ENCODE data around the gene CACNA1B. TPM values are rescaled to one million over a fixed set of nuclear protein-coding genes. Genes with fewer than 3 reads are reported as not detected.

Gene CACNA1B
- total RNA-seq, 1 experiment from 2014 or later = 1.7 TPM

DNA sequence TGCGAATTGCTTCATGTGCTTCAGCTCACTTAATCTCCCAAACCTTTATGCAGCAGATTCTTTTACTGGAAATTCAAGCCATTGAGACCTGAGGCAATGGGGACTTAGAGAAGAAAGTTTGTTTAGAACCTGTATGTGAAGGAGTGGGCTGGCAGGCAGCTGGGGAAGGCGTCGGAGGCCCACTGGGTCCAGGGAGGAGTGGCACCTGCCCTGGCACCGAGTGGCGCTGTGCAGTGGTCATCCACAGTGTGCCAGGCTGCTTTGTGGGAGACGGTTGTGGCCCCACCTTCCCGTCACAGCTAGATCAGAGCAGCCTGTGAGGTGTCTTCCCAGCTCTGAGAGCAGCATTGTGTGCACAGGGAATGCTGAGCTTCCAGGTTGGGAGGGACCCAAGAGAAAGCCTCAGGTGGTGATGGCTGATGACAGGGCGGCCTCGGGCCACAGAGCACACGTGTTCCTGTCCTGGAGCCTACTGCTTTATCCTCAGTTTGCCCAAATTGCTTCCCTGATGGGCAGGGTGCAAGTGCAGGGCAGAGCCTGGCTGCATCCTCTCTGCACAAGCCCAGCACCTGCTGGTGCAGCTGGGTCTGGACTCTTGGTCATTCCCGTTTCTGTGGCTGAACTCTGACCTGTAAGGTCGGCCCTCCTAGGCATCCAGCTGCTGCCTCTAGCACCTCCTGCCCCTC lies 175.2 kb downstream of the CACNA1B start:
- no peak for TF ChIP-seq CBX3 (IDR thresholded peaks at IDR 0.05; ENCODE audit: low read depth)
- no peak for TF ChIP-seq EZH2 (IDR thresholded peaks at IDR 0.05)
- TF ChIP-seq, protein P1, sequence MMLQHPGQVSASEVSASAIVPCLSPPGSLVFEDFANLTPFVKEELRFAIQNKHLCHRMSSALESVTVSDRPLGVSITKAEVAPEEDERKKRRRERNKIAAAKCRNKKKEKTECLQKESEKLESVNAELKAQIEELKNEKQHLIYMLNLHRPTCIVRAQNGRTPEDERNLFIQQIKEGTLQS (IDR thresholded peaks at IDR 0.05) = no peak
- no peak for TF ChIP-seq FOSL1 (IDR thresholded peaks at IDR 0.05; ENCODE audit: low read depth)
- TF ChIP-seq, protein P2, sequence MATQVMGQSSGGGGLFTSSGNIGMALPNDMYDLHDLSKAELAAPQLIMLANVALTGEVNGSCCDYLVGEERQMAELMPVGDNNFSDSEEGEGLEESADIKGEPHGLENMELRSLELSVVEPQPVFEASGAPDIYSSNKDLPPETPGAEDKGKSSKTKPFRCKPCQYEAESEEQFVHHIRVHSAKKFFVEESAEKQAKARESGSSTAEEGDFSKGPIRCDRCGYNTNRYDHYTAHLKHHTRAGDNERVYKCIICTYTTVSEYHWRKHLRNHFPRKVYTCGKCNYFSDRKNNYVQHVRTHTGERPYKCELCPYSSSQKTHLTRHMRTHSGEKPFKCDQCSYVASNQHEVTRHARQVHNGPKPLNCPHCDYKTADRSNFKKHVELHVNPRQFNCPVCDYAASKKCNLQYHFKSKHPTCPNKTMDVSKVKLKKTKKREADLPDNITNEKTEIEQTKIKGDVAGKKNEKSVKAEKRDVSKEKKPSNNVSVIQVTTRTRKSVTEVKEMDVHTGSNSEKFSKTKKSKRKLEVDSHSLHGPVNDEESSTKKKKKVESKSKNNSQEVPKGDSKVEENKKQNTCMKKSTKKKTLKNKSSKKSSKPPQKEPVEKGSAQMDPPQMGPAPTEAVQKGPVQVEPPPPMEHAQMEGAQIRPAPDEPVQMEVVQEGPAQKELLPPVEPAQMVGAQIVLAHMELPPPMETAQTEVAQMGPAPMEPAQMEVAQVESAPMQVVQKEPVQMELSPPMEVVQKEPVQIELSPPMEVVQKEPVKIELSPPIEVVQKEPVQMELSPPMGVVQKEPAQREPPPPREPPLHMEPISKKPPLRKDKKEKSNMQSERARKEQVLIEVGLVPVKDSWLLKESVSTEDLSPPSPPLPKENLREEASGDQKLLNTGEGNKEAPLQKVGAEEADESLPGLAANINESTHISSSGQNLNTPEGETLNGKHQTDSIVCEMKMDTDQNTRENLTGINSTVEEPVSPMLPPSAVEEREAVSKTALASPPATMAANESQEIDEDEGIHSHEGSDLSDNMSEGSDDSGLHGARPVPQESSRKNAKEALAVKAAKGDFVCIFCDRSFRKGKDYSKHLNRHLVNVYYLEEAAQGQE (IDR thresholded peaks at IDR 0.05; ENCODE audit: low read depth) = no peak
- no peak for TF ChIP-seq ZNF274 (IDR thresholded peaks at IDR 0.05; ENCODE audit: low read depth, low read length)
- TF ChIP-seq SIN3A (IDR thresholded peaks at IDR 0.05; ENCODE audit: low read depth) = no peak
- no peak for TF ChIP-seq YY1 (IDR thresholded peaks at IDR 0.05; ENCODE audit: extremely low read depth, insufficient replicate concordance, low read depth, low read length)
- no peak for TF ChIP-seq CEBPB (IDR thresholded peaks at IDR 0.05; ENCODE audit: low read depth)
- TF ChIP-seq EZH2phosphoT487 (IDR thresholded peaks at IDR 0.05; ENCODE audit: borderline replicate concordance) = no peak
- no peak for TF ChIP-seq TCF7L2 (IDR thresholded peaks at IDR 0.05; ENCODE audit: borderline replicate concordance, extremely low read depth, insufficient read depth, insufficient read length)
- no peak for TF ChIP-seq SRF (IDR thresholded peaks at IDR 0.05; ENCODE audit: low read depth)
- TF ChIP-seq, protein P3, sequence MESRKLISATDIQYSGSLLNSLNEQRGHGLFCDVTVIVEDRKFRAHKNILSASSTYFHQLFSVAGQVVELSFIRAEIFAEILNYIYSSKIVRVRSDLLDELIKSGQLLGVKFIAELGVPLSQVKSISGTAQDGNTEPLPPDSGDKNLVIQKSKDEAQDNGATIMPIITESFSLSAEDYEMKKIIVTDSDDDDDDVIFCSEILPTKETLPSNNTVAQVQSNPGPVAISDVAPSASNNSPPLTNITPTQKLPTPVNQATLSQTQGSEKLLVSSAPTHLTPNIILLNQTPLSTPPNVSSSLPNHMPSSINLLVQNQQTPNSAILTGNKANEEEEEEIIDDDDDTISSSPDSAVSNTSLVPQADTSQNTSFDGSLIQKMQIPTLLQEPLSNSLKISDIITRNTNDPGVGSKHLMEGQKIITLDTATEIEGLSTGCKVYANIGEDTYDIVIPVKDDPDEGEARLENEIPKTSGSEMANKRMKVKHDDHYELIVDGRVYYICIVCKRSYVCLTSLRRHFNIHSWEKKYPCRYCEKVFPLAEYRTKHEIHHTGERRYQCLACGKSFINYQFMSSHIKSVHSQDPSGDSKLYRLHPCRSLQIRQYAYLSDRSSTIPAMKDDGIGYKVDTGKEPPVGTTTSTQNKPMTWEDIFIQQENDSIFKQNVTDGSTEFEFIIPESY (IDR thresholded peaks at IDR 0.05; ENCODE audit: extremely low read depth, insufficient replicate concordance, low read length) = no peak
- TF ChIP-seq ZFX (IDR thresholded peaks at IDR 0.05) = no peak
- TF ChIP-seq EGR1 (IDR thresholded peaks at IDR 0.05; ENCODE audit: low read depth) = no peak
- TF ChIP-seq, protein P4, sequence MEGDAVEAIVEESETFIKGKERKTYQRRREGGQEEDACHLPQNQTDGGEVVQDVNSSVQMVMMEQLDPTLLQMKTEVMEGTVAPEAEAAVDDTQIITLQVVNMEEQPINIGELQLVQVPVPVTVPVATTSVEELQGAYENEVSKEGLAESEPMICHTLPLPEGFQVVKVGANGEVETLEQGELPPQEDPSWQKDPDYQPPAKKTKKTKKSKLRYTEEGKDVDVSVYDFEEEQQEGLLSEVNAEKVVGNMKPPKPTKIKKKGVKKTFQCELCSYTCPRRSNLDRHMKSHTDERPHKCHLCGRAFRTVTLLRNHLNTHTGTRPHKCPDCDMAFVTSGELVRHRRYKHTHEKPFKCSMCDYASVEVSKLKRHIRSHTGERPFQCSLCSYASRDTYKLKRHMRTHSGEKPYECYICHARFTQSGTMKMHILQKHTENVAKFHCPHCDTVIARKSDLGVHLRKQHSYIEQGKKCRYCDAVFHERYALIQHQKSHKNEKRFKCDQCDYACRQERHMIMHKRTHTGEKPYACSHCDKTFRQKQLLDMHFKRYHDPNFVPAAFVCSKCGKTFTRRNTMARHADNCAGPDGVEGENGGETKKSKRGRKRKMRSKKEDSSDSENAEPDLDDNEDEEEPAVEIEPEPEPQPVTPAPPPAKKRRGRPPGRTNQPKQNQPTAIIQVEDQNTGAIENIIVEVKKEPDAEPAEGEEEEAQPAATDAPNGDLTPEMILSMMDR (IDR thresholded peaks at IDR 0.05 in 2 of 3, conservative IDR thresholded peaks at IDR 0.05 in 1 of 3; ENCODE audit: borderline replicate concordance in 1 of 3, insufficient read depth in 1 of 3, low read depth in 2 of 3, low read length in 2 of 3) = no peak
- TF ChIP-seq JUND (IDR thresholded peaks at IDR 0.05) = no peak
- TF ChIP-seq, protein P5, sequence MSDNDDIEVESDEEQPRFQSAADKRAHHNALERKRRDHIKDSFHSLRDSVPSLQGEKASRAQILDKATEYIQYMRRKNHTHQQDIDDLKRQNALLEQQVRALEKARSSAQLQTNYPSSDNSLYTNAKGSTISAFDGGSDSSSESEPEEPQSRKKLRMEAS (IDR thresholded peaks at IDR 0.05) = no peak
- H2AFZ ChIP-seq (ENCODE audit: low read depth, low read length, poor library complexity, severe bottlenecking) = no peak overlapping the region
- no TSS peak for BruUV-seq (replicated peaks)
- H3K27ac ChIP-seq (ENCODE audit: low read depth, low read length) = no peak overlapping the region
- ChIA-PET POLR2A (no interaction called here), CTCF (no interaction called here), RAD21 (ENCODE audit: low non-redundant PET in 1 of 2, low total read pairs in 2 of 2, uncharacterized antibody in 2 of 2, unreplicated experiment in 2 of 2) (no interaction called here)
- no peak overlapping the region for H3K9ac ChIP-seq (ENCODE audit: low read length)
- DNase-seq (ENCODE audit: low read depth, low spot score) (no peak), ATAC-seq (no peak)
- peaks cover 0 to 7% of the 10 kb centered on the region in 2 experiments; a peak in 2 of 4 replicates for H3K4me1 ChIP-seq (ENCODE audit: control insufficient read depth in 1 of 2, insufficient read depth in 2 of 2, low read length in 2 of 2)
- H3K4me2 ChIP-seq (ENCODE audit: low read length) = no peak overlapping the region
- H3K9me2 ChIP-seq (ENCODE audit: insufficient read depth) = no peaks in the 10 kb centered on the region
- H4K20me1 ChIP-seq (ENCODE audit: insufficient read depth) = no peaks in the 10 kb centered on the region
- H3K36me3 ChIP-seq (ENCODE audit: control insufficient read depth in 1 of 2, insufficient read depth in 2 of 2, low read length in 2 of 2) = no peaks in the 10 kb centered on the region
- H3K27me3 ChIP-seq (ENCODE audit: insufficient read depth, low read length) = no peaks in the 10 kb centered on the region
- intact Hi-C loops (cut with micrococcal nuclease) = no loop called here
- no peaks in the 10 kb centered on the region for H3K9me3 ChIP-seq (ENCODE audit: control insufficient read depth in 1 of 2, insufficient read depth in 1 of 2, low read depth in 1 of 2, low read length in 2 of 2)
- no peak overlapping the region for H3K4me3 ChIP-seq (replicated peaks in 1 of 2; ENCODE audit: low read depth in 1 of 2, low read length in 2 of 2)
- no peaks in the 10 kb centered on the region for H3K79me2 ChIP-seq (ENCODE audit: insufficient read depth, low read length)
